ENCODE measurements around the gene SIGLEC1. TPM values are rescaled to one million over a fixed set of nuclear protein-coding genes. Genes with fewer than 3 reads are reported as not detected.

SIGLEC1 gene
- total and polyA plus RNA-seq, 2 donors (not counting 3 experiments of a cell fraction or from before 2014, with no cell fraction given), result not detected

GRCh38 chr20:3738111-3739053, 26.0 kb upstream of the SIGLEC1 start:
- Histone ChIP-seq H3K4me1 (ENCODE audit: control insufficient read depth, extremely low read depth, insufficient read depth, low read length) (peaks cover 12% of the 10 kb centered on the region), H4K20me1 (replicated peaks; ENCODE audit: control insufficient read depth, extremely low read depth, insufficient read depth, low read length) (no peaks in the 10 kb centered on the region), H2AFZ (ENCODE audit: low read depth, low read length) (no peak overlapping the region), H3K27me3 (ENCODE audit: control insufficient read depth in 2 of 2, insufficient read depth in 2 of 2, low read length in 2 of 2) (no peaks in the 10 kb centered on the region), H3K9ac (replicated peaks; ENCODE audit: extremely low read depth, insufficient read depth, low read length) (no peak overlapping the region), H3K4me3 (replicated peaks in 1 of 3; ENCODE audit: insufficient read depth in 1 of 3, low read depth in 1 of 3, low read length in 3 of 3) (no peak overlapping the region), H3K4me2 (ENCODE audit: insufficient read depth, low read length) (no peak overlapping the region), H3K79me2 (ENCODE audit: control insufficient read depth, insufficient read depth, low read length) (no peaks in the 10 kb centered on the region), H3K27ac (ENCODE audit: insufficient read depth, low read depth, low read length) (no peak overlapping the region), H3K36me3 (ENCODE audit: control insufficient read depth in 2 of 2, extremely low read depth in 1 of 2, insufficient read depth in 2 of 2, low read length in 2 of 2) (no peaks in the 10 kb centered on the region), H3K9me1 (replicated peaks; ENCODE audit: control insufficient read depth, extremely low read depth, insufficient read depth, low read length) (no peaks in the 10 kb centered on the region), H3K9me3 (replicated peaks; ENCODE audit: control insufficient read depth, insufficient read depth, low read length) (no peaks in the 10 kb centered on the region)
- ChIA-PET POLR2A (no interaction called here), CTCF (interaction anchor here (1.2 to 3.3 kb wide), 4 partner anchors 15 to 43 kb away, joined by 3 to 18 read pairs (median 8); partner anchors contain the start of gene SPEF1)
- no peak for DNase-seq (ENCODE audit: low read depth, low spot score)
- TF ChIP-seq CTCF (IDR thresholded peaks at IDR 0.05; ENCODE audit: extremely low read depth in 1 of 2, insufficient read depth in 1 of 2, low read depth in 1 of 2, low read length in 2 of 2), result no peak
- TF ChIP-seq EZH2 (IDR thresholded peaks at IDR 0.05; ENCODE audit: borderline replicate concordance, low read depth, low read length, severe bottlenecking), result no peak
- TF ChIP-seq POLR2A (IDR thresholded peaks at IDR 0.05; ENCODE audit: low read depth, low read length), result no peak
- no peak for TF ChIP-seq MYC (IDR thresholded peaks at IDR 0.05; ENCODE audit: low read depth, low read length)
- TF ChIP-seq FOS (IDR thresholded peaks at IDR 0.05; ENCODE audit: borderline replicate concordance, insufficient read depth, low read length), result no peak
- TF ChIP-seq MAX (IDR thresholded peaks at IDR 0.05; ENCODE audit: insufficient read depth, insufficient read length), result no peak
- no peak for TF ChIP-seq GATA2 (IDR thresholded peaks at IDR 0.05; ENCODE audit: insufficient read depth, insufficient read length, low read depth, low read length)
- no peak for TF ChIP-seq POLR2AphosphoS5 (IDR thresholded peaks at IDR 0.05; ENCODE audit: insufficient read depth, low read depth, low read length)
- TF ChIP-seq JUN (IDR thresholded peaks at IDR 0.05; ENCODE audit: borderline replicate concordance, insufficient read depth, insufficient read length, low read depth), result no peak
- dilution Hi-C loops (cut with MboI; ENCODE audit: extremely low pct_ligation_motif_present, low sequenced_read_pairs), result no loop called here
- intact Hi-C loops (cut with micrococcal nuclease), result no loop called here
- BruUV-seq (replicated peaks), result no TSS peak
- FAIRE-seq, result no peak
